HG02759 (cell line): Measurements from ENCODE around the gene QTRT2.

ENCODE experiments used
- ATAC-seq: cut with Tn5 transposase; IDR thresholded peaks from one replicate; pipeline ENCODE4 v1.9.1; 2021; ENCODE audit warnings: mild to moderate bottlenecking, moderate library complexity; ENCODE audit not compliant: unreplicated experiment

Gene QTRT2

DNA sequence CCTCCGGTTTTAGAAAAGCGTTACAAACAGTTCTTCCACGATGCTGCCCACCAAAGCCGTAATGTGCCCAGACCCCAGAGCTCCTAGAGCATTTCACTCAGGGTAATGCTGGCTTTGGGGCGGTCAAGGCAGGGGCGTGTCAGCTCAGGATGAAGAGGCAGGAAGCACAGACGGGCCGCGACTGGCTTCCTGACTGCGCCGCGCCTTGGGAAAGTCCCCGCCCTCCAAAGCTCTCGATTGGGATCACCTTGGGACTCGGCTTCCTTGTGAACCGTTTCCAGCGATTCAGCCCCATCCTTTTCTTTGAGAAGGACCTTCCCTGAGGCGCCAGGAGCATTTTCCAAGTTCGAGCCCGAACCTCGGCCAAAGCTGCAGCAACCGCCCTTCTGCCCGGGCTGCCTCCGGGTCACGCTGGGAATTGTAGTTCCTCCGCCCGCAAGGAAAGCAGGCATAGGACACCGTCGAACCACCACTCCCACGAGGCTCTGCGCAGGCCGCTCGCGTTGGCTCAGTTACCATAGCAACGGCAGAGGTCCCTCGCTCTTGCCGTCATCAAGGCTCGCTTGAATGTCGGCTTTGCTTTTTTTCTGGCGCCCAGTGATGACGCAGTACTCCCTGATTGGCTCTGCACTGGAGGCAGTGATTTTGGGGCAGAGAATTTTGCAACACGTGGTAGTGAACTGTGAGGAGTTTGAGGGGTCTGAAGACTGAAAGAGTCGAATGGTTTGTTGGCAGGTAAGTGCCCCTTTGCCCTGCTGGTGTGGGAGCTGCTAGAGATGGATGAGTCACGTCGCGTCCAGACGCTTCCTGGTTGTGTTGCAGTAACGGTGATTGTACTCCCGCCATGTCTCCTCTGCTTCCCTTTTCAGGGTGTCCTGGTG is at the start of gene QTRT2, which contains the start of gene CCDC191:
QTRT2 (plus strand) TSS at position 608 of the 881 bp plus-strand sequence. CDS start 8,521 bp downstream, outside the sequence.
CCDC191 (minus strand) TSS at position 397 of the 881 bp plus-strand sequence; CDS start at position 337, 60 bp downstream.
- peak; percentile 97 for ATAC-seq

DNA sequence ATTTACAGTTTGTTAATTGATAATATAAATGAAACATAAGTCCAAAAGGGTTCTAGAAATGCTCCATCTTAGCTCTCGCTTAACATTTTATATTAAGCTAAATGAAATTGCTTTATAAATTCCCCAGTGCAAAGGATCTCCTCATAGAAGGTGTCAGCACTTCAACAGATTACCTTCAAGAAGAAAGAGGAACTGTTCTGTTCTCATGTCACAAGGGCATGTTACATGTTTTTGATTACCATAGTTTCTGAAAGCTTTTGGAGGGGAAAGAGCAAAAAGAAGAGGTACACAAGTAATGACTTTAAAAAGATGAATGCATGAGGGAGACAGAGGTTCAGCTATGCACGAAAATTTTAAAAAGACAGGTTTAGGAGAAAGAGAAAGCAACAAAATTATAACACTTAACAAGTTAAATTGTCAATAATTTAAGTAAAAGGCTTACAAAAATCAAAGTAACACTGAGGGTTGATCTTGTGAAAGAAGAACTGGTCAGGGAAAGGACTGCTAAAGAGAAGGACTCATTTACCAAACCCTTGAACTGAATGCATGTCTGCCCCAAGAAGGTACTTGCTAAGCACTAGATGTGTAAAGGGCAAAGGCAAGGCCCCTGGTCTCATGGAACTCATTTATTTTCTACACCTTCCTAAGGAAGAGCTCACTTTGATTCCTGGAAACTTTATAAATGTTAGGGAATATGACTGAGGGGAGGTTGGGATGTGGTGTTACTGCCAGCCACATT is 45.3 kb upstream of the QTRT2 start:
- ATAC-seq = peak; percentile 66

DNA sequence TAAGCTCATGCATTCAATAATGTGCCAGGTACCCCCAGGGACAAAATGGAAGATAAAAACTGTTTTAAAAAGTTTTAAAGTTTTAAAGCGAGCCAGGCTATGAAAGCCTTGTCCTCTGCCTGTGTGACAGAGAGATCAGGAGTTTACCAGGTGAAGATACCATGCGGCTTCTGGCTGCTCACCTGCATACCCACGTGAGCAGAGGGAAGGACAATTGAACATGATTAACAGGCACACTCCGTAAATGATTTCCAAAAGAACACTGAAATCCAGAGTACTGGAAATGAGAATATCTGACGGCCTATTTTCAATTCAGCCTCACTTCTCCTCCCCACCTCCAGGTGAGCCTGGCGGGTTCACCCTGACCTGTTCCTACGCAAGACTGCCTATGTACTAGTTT is 42.3 kb upstream of the QTRT2 start:
- no peak for ATAC-seq

DNA sequence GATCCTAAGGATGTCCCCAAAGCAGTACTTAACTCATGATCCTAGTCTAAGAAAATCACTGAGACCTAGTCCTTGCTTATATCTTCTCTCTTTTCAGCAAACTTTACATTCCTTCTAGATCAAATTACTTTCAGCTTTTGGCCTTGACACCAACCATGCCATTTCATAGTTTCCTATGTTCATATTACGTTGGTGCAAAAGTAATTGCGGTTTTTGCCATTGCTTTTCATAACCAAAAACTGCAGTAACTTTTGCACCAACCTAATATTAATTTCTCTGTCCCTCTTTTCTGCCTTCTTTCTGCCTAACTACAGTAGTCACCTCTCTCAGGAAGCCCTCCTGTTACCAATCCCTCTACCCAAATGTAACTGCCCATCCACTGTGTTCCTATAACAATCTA is 37.1 kb upstream of the QTRT2 start:
- no peak for ATAC-seq

DNA sequence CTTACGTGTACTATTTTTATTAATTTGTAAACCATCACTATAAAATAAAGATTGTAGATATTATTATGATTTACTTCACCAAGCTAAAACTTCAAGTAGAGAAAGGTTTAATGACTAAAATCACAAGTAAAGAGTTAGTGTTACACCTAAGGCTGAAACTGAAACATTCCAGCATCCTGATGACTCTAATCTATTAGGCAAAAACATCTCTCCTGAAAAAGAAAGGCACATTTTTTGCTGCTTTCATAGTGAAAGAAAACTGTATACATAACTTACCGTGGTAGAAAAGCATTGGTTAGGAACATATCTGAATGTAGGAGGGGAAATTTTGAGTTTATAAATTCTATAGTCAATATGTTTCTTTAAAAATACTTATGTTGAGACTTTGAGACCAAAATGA is 35.6 kb upstream of the QTRT2 start:
- ATAC-seq = no peak

DNA sequence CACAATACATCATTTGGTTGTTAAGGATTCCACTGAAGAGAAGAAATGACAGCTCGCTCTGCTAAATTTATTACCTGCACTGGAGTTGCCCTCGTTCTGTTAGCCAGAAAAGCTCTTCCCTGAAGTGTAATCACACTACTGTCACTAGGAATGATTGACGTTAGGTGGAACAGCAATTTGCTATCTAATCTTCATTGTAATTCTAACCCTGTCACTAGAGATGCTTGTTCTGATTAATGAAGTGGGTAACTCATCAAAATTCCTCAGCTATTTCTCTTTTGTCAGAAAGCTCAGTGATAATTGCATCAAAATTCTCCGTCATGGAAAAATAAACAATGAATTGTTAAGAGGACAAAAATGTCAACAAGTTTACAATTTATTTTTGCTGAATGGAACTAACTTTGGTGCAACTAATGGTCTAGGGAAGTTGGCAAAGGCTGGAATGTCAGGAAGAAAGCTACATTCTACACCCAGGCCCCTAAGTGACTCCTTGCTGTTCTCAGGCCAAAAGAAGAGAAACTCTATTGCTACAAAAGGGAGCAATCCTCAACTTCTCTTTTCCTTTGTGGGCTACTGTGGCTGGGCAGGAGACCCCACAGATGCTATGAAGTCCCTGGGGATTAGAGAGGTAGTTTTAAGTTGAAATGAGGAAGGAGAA is 34.3 kb upstream of the QTRT2 start:
- ATAC-seq = no peak

DNA sequence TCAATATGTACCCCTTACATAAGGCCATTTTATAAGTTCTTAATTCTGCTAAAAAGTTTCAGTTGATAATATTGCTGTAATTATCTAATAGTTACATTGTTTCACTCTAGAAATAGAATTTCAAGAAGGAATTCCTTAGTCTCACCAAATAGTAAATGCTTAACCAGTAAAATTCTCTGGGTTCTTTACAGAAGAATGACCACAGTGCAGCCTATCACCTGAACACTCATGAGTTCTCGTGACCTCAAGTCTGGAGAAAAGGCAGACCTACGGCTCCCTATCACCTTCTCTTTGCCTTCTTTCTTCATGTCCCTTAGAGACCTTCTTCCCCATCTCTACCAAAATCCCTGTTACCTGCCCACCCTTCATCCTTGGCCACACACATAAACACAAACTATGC is 31.1 kb upstream of the QTRT2 start:
- ATAC-seq = no peak

DNA sequence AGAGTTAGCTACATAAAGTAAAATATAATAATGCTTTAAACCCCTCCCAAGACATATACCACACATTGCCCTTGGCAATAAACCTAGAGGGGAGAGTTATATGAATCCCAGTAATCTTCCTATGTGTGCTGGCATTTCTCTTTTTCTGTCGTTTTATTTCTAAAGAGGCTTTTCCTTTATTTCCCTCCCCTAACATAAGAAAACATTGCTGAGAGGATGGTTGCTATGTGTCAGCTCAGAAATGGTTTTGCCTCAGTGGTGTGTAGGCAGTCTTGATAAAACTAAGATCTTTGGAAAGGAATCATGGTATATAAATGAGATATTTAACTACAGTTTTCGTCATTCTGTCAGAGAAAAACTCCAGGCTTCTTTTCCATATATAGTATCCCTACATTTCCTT is 30.2 kb upstream of the QTRT2 start:
- no peak for ATAC-seq

DNA sequence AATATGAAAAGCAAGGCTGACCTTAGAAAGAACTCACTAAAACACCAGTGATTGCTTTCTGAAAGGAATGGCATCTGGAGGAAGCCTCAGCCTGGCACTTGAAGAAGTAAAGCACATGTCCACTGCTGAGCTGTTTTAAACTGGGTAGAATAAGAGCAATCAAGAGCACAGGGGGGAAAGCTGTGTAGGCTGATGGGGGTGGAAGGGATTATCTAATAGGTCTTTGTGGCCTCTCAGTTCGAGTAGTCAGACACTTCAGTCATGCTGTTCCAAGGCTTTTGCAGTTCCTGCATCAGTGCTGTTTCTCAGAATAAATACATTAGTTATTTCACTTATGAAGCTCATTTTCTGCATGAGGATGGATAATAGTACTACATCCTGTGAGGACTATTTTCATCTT is 22.8 kb upstream of the QTRT2 start:
- no peak for ATAC-seq

DNA sequence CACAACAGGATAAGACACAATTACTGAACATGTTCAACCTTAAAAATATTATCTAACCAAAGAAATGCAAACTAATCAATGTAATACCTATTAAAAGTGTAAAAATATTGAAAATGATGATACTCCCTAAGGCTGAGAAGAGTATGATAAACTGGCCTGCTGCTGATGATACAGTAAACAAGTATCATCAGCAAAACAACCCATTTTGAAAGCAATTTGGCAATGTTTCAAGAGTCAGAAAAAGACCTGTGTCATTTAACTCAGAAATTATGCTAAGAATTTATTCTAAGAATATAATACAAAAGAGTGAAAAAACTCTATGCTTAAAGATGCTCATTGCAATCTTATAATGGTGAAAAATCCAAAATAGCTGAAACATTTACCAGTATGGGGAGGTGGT is 22.3 kb upstream of the QTRT2 start:
- no peak for ATAC-seq

DNA sequence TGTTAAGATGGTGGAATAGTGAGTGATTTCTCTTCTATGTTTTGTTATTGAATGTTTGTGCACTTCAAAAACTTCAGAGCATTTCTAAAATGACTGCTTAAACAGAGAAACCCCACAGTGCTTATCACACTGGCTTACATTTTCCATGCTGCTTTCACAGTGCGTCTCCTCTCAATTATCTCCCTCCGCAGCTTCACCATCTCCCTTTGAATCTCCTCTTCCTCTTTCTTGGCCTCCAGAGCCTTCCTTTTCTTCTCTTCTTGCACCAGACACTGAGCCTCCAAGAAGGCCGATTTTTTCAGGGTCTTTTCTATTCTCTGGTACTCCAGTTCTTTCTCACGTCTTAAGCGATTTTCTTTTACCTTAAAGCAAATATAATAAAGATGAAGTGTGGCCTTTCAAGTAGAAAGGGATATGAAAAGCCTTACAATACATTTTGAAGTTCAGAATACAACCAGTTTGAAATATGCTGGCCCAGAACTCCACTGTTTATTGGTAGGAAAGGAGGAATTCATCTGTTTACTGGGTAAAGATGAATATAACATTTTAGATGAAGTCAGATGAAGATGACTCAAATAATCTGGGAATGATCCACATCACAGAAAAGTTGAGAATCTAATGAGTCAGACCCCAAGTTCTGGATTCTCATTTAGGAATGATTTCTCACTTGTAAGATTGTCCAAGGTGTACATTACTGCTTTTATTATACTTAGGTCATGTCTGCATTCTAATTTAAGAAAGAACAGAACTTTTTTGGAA is 21.6 kb upstream of the QTRT2 start:
- no peak for ATAC-seq

DNA sequence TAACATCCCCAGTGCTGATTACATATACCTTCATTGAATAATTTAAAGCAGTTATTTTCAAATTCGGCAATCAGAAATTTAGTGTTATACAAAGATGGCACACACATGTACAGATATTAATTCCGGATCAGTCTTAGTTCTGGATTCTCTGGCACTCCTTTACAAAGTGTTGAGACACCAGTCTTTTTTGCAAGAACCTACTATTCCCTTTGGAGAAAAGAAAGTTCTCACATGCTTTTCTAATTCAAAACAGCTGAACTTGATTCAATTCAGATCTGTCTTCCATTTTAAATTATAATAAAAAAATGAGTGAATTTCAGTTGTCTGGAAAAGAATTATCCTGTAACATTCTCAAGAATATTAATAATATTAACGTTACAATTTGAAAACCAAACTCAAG is 20.6 kb upstream of the QTRT2 start:
- no peak for ATAC-seq

DNA sequence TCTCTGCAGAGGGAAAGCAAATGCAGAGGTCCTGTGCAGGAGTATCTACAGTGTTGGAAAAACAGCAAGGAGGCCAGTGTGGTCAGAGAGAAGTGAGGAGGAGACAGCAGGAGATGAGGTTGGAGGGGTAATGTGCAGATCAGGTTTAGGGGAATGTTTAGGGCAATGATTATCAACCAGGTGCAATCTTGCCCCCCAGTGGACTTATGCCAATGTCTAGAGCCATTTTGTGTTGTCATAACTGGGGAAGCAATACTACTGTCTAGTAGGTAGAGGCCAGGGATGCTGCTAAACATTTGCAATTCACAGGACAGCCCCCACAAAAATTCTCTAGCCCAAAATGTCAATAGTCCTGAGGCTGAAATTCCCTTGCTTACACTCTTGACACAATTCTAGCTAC is 13.3 kb upstream of the QTRT2 start:
- no peak for ATAC-seq

DNA sequence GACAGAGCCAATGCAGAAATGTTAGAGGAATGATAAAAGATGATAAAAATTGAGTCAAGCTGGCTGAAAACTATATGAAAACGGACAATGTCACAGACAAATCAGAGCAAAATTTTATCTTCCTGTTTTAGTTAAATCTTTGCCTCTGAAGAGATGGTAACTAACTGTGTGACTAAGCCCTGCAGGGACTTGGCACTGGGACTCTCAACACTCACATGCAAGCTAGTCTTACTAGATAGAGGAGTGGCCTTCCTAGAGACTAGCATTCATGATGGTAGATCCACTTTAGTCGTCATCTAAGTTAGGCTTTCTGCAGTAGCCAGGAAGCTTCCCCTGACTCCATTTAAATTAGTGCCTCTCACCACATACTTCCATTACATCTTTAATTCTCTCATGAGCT is 4.3 kb upstream of the QTRT2 start:
- ATAC-seq = no peak

DNA sequence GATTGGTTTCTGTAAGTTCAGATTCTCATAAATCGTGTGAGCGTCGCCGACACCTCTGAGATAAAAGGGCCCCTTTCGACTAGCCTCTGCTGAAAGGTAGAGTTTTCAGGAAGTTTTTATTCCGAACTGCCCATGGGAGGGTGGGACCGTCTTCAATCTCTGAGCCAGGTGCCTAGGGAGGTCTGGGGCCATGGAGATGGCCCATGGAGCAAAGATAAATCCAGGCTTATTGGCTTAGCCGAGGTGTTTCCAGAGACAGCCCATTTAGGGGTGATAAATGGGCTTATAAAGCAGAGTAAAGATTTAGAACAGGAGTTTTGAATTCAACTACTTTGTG is 442 bp downstream of the QTRT2 start:
- ATAC-seq = peak; percentile 4

DNA sequence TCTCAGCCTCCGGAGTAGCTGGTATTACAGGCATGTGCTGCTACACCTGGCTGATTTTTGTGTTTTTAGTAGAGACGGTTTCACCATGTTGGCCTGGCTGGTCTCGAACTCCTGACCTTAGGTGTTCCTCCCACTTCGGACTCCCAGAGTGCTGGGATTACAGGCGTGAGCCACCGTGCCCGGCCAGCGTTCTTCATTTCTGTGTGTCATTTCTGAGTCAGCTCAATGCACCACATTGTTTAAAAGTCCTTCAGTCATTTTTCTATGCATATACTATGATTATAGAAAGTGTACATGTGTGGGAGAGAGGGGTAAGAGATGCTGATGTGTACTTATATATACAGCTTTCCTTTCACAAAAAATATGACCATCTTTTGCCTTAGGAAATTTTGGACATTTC is 2.1 kb downstream of the QTRT2 start:
- no peak for ATAC-seq

DNA sequence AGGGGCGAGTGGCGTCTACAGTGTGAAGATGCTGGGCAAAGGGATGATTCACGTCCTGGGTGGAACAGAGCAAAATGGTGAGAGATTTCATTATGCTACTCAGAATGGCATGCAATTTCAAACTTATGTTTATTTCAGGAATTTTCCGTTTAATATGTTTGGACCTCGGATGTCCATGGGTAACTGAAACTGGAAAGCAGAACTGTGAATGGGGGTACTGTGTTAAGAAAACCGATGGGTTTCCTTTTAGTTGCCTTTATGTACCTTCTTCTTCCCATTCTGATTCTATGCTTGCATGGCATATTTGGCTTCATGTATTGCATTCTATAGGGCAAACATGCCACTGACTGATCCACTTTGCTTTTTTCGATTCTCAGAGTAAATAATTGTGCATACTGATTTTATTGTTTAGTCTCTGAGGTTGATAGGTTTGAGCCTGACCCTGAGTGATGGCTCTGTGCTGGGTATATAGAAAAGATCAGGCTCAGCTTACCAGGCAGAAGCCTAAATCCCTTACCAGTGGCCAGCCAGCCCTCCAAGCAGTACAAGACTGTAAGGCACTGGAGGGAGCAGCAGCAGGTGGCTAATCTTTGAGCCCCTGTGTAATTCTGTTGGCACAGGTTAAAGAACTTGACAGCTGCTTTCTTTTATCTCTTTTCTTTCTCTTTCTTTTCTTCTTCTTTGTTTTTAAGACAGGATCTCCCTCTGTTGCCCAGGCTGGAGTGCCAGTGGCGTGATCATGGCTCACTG is 4.5 kb downstream of the QTRT2 start:
- no peak for ATAC-seq

DNA sequence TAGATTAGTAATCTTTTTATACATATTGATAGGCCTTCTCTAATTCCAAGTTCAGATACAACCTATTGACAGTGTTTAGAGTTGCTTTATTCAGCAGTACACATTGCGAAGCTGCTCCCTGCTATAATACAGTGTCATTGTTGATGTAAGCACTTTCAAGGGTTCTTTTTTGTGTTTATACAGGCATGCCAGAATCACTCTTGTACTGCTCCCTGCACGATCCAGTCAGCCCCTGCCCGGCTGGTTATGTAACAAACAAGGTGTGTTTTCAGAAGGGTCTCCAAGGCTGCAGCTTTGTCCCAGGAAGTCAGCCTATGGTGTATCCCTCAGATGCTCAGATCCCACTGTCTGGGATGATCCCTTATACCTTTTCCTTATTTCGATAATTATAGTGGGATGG is 11.3 kb downstream of the QTRT2 start:
- no peak for ATAC-seq

DNA sequence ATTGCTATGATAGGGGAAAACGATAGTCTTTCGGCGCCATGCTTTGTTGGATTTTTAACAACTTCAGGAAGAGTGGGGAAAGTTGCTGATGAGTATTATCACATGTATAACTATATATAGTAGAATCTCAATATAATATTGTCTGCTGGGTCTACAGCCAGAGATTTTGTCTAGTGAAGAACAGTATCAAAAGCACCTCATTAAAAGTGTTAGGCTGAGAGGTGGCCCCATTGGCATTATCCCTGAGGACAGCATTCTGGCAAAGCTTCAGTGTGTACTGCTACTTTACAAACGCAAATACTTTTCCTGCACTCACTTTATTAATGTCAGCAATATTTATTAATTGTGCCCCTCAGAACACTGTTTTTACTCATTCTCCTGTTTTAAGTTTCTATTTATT is 11.8 kb downstream of the QTRT2 start:
- ATAC-seq = no peak

DNA sequence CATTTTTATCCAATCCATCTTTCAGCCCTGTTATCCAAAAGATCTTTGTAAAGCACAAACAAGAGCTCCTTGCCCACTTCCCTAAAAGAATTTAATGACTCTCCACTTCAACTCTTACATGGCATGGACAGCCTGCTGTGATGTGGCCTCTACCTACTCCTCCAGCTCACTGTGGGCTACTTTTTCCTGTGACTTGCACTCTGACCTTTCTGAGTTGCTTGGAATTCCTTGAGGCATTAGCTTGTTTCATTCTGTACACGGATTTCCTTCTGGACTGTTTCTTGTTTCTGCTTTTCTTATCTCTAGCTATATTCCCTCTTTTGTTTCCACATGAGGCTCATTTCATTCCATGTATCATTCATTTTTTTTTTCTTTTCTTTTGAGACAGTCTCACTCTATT is 15.2 kb downstream of the QTRT2 start:
- ATAC-seq = no peak
